ENCODE measurements around the gene NEB.
A peak's percentile ranks its signal among the peaks of the same experiment; 100 is the strongest.
"Not testable (repeated sequence)": the region's sequence is repeated elsewhere in the genome, so short reads cannot be mapped to it uniquely, and the experiment has no call there.

NEB gene

DNA sequence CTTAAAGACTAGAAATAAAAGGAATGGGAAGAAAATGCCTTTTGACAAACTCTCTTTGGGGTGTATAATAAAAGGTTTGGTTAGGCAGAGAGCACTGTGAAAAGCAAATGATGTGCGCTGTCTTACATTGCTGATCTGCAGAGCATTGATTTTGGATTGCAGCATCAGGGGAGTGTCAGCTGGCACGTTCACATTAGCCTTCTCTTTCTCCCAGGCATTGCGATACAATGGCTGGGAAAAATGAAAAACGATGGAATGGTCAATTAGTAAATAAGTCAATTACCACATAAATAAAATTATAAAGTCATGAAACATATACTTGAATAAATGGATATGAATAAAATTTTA is 142.4 kb downstream of the NEB start:
- H3K4me3 ChIP-seq (ENCODE audit: low read length, poor library complexity, severe bottlenecking); H3K27me3 ChIP-seq (ENCODE audit: insufficient read depth, low read length, poor library complexity, severe bottlenecking); H4K20me1 ChIP-seq (ENCODE audit: insufficient read depth, low read length, poor library complexity, severe bottlenecking); H3K79me2 ChIP-seq (ENCODE audit: insufficient read depth, low read length); H3F3A ChIP-seq (ENCODE audit: low read depth); H3K9ac ChIP-seq (ENCODE audit: low read depth, low read length, poor library complexity, severe bottlenecking); H3K4me1 ChIP-seq (ENCODE audit: insufficient read depth, low read length, poor library complexity, severe bottlenecking); H3K9me3 ChIP-seq (ENCODE audit: insufficient read depth, low read depth, low read length); H3K4me2 ChIP-seq (ENCODE audit: low read depth, low read length, poor library complexity, severe bottlenecking); H2AFZ ChIP-seq (ENCODE audit: low read length); H3K36me3 ChIP-seq (ENCODE audit: insufficient read depth, low read length); H3K9me2 ChIP-seq (replicated peaks; ENCODE audit: low read depth, low read length): not testable (repeated sequence)

DNA sequence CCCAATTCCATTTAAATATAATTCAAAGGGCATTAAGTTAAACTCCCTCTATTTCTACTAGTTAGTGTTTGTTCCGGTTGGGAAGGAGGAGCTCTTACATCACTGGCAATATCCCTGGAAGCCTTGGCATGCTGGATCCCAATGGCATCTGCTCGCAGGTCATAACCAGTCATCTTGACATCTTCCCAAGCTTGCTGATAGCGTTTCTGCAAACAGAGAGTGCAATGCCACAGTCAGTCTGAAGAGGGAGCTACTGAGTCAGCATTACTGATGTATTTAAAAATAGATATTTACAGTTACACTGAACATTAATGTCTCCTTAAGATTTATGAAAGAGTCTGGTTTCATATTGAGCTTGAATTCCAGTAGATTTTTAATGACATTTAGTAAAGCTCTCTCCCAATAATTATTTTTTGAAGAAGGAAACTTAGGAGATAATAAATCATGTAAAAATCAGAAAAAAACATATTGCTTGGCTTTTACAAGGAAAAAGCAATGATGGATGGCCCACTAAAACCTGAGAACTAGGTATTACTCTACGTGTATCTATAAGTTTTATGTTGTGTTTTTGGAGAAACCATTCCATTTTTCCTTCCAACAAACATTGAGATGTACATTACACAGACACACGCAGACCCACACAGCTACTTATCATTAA is 142.9 kb downstream of the NEB start:
- not testable (repeated sequence) for H4K20me1 ChIP-seq (ENCODE audit: insufficient read depth, low read length, poor library complexity, severe bottlenecking); H3K4me2 ChIP-seq (ENCODE audit: low read depth, low read length, poor library complexity, severe bottlenecking); H3K4me3 ChIP-seq (ENCODE audit: low read length, poor library complexity, severe bottlenecking); H3F3A ChIP-seq (ENCODE audit: low read depth); H3K36me3 ChIP-seq (ENCODE audit: insufficient read depth, low read length); H3K79me2 ChIP-seq (ENCODE audit: insufficient read depth, low read length); H2AFZ ChIP-seq (ENCODE audit: low read length); H3K9me3 ChIP-seq (ENCODE audit: insufficient read depth, low read depth, low read length); H3K27me3 ChIP-seq (ENCODE audit: insufficient read depth, low read length, poor library complexity, severe bottlenecking); H3K9me2 ChIP-seq (replicated peaks; ENCODE audit: low read depth, low read length); H3K4me1 ChIP-seq (ENCODE audit: insufficient read depth, low read length, poor library complexity, severe bottlenecking); H3K9ac ChIP-seq (ENCODE audit: low read depth, low read length, poor library complexity, severe bottlenecking)
- TF ChIP-seq, protein P1, sequence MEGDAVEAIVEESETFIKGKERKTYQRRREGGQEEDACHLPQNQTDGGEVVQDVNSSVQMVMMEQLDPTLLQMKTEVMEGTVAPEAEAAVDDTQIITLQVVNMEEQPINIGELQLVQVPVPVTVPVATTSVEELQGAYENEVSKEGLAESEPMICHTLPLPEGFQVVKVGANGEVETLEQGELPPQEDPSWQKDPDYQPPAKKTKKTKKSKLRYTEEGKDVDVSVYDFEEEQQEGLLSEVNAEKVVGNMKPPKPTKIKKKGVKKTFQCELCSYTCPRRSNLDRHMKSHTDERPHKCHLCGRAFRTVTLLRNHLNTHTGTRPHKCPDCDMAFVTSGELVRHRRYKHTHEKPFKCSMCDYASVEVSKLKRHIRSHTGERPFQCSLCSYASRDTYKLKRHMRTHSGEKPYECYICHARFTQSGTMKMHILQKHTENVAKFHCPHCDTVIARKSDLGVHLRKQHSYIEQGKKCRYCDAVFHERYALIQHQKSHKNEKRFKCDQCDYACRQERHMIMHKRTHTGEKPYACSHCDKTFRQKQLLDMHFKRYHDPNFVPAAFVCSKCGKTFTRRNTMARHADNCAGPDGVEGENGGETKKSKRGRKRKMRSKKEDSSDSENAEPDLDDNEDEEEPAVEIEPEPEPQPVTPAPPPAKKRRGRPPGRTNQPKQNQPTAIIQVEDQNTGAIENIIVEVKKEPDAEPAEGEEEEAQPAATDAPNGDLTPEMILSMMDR (conservative IDR thresholded peaks at IDR 0.05; ENCODE audit: low read length), result peak; percentile 36

DNA sequence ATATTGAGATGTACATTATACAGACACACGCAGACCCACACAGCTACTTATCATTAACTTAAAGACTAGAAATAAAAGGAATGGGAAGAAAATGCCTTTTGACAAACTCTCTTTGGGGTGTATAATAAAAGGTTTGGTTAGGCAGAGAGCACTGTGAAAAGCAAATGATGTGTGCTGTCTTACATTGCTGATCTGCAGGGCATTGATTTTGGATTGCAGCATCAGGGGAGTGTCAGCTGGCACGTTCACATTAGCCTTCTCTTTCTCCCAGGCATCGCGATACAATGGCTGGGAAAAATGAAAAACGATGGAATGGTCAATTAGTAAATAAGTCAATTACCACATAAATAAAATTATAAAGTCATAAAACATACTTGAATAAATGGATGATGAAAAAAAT is 153.0 kb downstream of the NEB start:
- not testable (repeated sequence) for H3K4me2 ChIP-seq (ENCODE audit: low read depth, low read length, poor library complexity, severe bottlenecking); H3K9me3 ChIP-seq (ENCODE audit: insufficient read depth, low read depth, low read length); H4K20me1 ChIP-seq (ENCODE audit: insufficient read depth, low read length, poor library complexity, severe bottlenecking); H3K4me3 ChIP-seq (ENCODE audit: low read length, poor library complexity, severe bottlenecking); H2AFZ ChIP-seq (ENCODE audit: low read length); H3K79me2 ChIP-seq (ENCODE audit: insufficient read depth, low read length); H3K36me3 ChIP-seq (ENCODE audit: insufficient read depth, low read length); H3F3A ChIP-seq (ENCODE audit: low read depth); H3K4me1 ChIP-seq (ENCODE audit: insufficient read depth, low read length, poor library complexity, severe bottlenecking); H3K27me3 ChIP-seq (ENCODE audit: insufficient read depth, low read length, poor library complexity, severe bottlenecking); H3K9me2 ChIP-seq (replicated peaks; ENCODE audit: low read depth, low read length); H3K9ac ChIP-seq (ENCODE audit: low read depth, low read length, poor library complexity, severe bottlenecking)

DNA sequence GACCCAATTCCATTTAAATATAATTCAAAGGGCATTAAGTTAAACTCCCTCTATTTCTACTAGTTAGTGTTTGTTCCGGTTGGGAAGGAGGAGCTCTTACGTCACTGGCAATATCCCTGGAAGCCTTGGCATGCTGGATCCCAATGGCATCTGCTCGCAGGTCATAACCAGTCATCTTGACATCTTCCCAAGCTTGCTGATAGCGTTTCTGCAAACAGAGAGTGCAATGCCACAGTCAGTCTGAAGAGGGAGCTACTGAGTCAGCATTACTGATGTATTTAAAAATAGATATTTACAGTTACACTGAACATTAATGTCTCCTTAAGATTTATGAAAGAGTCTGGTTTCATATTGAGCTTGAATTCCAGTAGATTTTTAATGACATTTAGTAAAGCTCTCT is 153.6 kb downstream of the NEB start:
- H3K9me2 ChIP-seq (replicated peaks; ENCODE audit: low read depth, low read length), result not testable (repeated sequence)

DNA sequence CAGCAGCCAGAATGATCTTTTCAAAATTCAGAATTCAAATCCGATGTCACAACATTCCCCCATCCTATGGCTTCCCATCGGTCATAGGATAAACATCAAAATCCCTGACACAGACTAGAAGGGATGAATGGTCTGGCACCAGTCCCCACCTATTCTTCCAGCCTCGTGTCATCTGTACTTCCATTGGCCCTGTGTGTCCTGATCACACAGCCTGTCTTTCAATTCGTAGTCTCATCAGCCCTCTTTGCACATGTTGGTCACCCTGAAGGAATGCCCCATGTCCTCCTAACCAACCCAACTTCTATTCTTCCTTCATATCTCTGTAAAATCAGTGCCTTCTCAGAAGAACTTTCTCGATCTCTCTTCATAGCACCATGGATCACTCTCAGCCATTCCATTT is 157.2 kb downstream of the NEB start:
- no peak overlapping the region for H3K4me3 ChIP-seq (ENCODE audit: low read length, poor library complexity, severe bottlenecking)
- no peak overlapping the region for H3K9ac ChIP-seq (ENCODE audit: low read depth, low read length, poor library complexity, severe bottlenecking)
- no peaks in the 10 kb centered on the region for H4K20me1 ChIP-seq (ENCODE audit: insufficient read depth, low read length, poor library complexity, severe bottlenecking)
- H3K4me1 ChIP-seq (ENCODE audit: insufficient read depth, low read length, poor library complexity, severe bottlenecking), result no peaks in the 10 kb centered on the region
- H3K27me3 ChIP-seq (ENCODE audit: insufficient read depth, low read length, poor library complexity, severe bottlenecking), result no peaks in the 10 kb centered on the region
- H3K79me2 ChIP-seq (ENCODE audit: insufficient read depth, low read length), result no peaks in the 10 kb centered on the region
- no peaks in the 10 kb centered on the region for H3K9me3 ChIP-seq (ENCODE audit: insufficient read depth, low read depth, low read length)
- no peaks in the 10 kb centered on the region for H3K36me3 ChIP-seq (ENCODE audit: insufficient read depth, low read length)
- H3F3A ChIP-seq (ENCODE audit: low read depth), result no peaks in the 10 kb centered on the region
- H3K9me2 ChIP-seq (replicated peaks; ENCODE audit: low read depth, low read length), result no peaks in the 10 kb centered on the region
- H3K4me2 ChIP-seq (ENCODE audit: low read depth, low read length, poor library complexity, severe bottlenecking), result no peak overlapping the region
- H2AFZ ChIP-seq (ENCODE audit: low read length), result no peak overlapping the region
- TF ChIP-seq, protein P1 (conservative IDR thresholded peaks at IDR 0.05; ENCODE audit: low read length), result no peak
- TF ChIP-seq EZH2phosphoT487 (IDR thresholded peaks at IDR 0.05; ENCODE audit: borderline replicate concordance), result no peak

More for the DNA sequence above, 153.6 kb downstream of the NEB start:
- H3K36me3 ChIP-seq (ENCODE audit: insufficient read depth, low read length); H2AFZ ChIP-seq (ENCODE audit: low read length); H3F3A ChIP-seq (ENCODE audit: low read depth); H3K79me2 ChIP-seq (ENCODE audit: insufficient read depth, low read length); H4K20me1 ChIP-seq (ENCODE audit: insufficient read depth, low read length, poor library complexity, severe bottlenecking); H3K9ac ChIP-seq (ENCODE audit: low read depth, low read length, poor library complexity, severe bottlenecking); H3K9me3 ChIP-seq (ENCODE audit: insufficient read depth, low read depth, low read length); H3K4me1 ChIP-seq (ENCODE audit: insufficient read depth, low read length, poor library complexity, severe bottlenecking); H3K27me3 ChIP-seq (ENCODE audit: insufficient read depth, low read length, poor library complexity, severe bottlenecking); H3K4me2 ChIP-seq (ENCODE audit: low read depth, low read length, poor library complexity, severe bottlenecking); H3K4me3 ChIP-seq (ENCODE audit: low read length, poor library complexity, severe bottlenecking): not testable (repeated sequence)

All from Loucy (cell line).